VCaP (cell line): ENCODE measurements around the gene MYCN.
A peak's percentile ranks its signal among the peaks of the same experiment; 100 is the strongest.
"Not testable (repeated sequence)": the region's sequence is repeated elsewhere in the genome, so short reads cannot be mapped to it uniquely, and the experiment has no call there.

Source experiments
- H3K27ac ChIP-seq: fragments of 450-650 bp; 2 replicates; pipeline ENCODE4 v1.5.1; 2017
- CTCF ChIP-seq: fragments of 450-650 bp; conservative IDR thresholded peaks from 2 replicates; pipeline ENCODE4 v1.5.1; 2017; ENCODE audit warnings: mild to moderate bottlenecking, moderate library complexity

Gene MYCN

DNA sequence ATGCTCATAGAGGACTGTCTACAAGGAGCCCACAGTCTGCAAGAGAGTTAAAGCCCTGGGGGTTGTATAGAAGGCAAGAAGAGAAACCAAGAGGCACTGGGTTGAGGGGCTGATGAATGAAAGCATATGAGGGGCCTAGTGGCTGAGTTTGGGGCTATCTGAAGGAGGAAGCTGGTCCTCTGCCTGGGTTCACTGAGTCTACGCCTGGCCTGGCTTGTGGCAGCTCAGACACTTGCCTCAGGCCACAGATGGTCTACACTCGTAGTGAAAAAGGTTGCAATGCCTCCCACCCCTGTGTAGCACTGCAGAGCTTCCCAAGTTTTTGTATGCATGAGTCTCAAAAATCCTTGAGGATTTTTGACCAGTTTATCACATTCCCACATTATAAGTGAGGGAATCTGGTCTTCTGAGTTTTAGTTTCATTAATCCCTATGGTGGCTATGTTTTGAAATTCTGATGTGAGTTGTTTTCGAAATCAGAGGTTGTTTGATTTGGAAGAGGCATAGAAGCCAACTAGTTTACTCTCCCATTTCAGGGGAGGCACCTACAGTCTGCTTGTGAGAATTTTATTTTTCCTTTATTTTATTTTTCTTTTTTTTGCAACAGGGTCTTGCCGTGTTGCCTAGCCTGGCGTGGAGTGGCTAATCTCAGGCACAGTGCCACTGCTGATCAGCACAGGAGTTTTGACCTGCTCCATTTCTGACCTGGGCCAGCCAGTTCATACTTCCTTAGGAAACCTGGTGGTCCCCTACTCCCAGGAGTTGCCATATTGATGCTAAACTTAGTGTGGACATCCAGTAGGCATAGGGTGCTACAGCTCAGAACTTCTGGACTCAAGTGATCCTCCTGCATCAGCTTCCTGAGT lies 10.0 kb downstream of the MYCN start:
- no peak for TF ChIP-seq CTCF
- no peak overlapping the region for H3K27ac ChIP-seq

- H3K27ac ChIP-seq = not testable (repeated sequence)
Measured at GRCh38 chr2:15951936-15952335, 11.6 kb downstream of the MYCN start.

DNA sequence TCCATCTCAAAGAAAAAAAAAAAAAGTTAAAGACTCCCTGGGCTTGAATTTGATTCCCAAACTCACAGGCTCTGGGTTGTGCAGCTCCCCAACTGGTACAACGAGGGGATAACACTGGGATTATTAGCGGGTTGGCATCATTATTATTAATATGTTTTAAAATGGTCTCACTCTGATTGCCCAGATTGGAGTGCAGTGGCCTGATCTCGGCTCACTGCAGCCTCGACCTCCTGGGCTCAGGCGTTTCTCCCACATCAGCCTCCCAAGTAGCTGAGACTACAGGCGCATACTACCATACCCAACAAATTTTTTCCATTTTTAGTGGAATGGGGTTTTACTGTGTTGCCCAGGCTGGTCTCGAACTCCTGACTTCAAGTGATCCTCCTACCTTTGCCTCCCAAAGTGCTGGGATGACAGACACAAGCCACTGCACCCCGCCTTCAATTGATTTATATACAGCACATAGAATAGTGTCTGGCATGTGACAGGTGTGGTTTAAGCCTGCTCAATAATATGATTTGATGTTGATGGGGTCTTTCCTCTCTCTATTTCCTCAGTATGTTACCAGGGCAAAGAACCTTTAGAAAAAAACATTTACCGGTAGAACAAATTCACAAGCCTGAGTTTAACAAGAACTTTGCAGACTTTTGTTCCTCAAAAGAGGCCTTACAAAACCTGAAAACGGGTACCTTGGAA lies 12.2 kb downstream of the MYCN start:
- H3K27ac ChIP-seq = no peak overlapping the region
- no peak for TF ChIP-seq CTCF

GRCh38 chr2:15953147-15953630 lies 12.8 kb downstream of the MYCN start:
- TF ChIP-seq CTCF = no peak
- H3K27ac ChIP-seq = no peak overlapping the region

DNA sequence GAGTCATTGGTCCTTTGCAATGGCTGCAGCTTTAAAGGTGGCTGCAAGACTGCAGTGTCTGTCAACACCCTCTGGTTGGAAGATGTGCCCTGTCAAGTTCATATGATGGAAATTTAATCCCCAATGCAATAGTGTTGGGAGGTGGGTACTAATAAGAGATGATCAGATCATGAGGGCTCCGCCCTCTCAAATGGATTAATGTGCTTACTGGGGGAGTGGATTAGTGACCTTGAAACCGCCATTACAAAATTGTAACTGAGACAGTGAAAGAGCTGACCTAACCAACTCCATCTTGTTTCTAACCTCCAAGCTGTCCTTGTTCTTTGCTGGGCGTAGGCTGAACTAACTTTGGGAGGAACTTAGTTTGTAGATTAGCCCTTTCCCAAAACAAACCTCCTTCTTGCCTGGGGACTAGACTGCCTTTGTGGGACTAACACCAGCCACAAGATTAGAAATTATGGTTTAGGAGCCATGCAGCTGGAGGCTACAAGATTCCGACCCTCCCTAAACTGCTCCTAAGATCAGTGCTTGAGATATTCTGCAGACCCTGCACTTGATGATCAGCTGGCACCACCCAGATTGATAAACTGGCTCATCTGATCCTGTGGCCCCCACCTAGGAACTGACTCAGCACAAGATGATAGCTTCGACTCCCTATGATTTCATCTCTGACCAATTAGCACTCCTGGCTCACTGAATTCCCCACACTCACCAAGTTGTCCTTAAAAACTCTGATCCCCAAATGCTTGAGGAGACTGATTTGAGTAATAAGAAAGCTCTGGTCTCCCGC lies 13.7 kb downstream of the MYCN start:
- no peak overlapping the region for H3K27ac ChIP-seq
- TF ChIP-seq CTCF = no peak

DNA sequence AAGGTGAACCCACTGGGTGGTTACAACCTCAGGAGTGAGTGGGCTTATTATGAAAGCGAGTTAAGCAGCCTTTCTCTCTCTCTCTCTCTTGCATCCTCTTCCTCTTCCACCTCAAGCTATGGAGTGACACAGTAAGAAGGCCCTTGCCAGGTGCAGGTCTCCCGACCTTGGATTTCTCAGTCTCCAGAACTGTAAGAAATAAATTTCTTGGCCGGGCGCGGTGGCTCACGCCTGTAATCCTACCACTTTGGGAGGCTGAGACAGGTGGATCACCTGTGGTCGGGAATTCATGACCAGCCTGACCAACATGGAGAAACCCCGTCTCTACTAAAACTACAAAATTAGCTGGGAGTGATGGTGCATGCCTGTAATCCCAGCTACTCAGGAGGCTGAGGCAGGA lies 14.4 kb downstream of the MYCN start:
- no peak for TF ChIP-seq CTCF
- H3K27ac ChIP-seq = no peak overlapping the region

- H3K27ac ChIP-seq = peak overlapping the region; percentile 37
- no peak for TF ChIP-seq CTCF
Measured at GRCh38 chr2:15955232-15955988, 15.1 kb downstream of the MYCN start.
